OCI-LY3 (cell line): ENCODE data around the gene LRIF1.
A peak's percentile ranks its signal among the peaks of the same experiment; 100 is the strongest.

ENCODE experiments used
- H2AFZ ChIP-seq: fragments of 200-600, 300-600 bp; shearing (Covaris generic); 2 replicates; pipeline ENCODE4 v1.6.0; 2014; ENCODE audit warnings: antibody characterized with exemption, low read depth, low read length
- H3K27ac ChIP-seq: fragments of 200-600, 300-600 bp; sonication (generic); 2 replicates; pipeline ENCODE4 v1.5.1; 2014; ENCODE audit warnings: mild to moderate bottlenecking, low read length, moderate library complexity, mixed read lengths
- H3K27me3 ChIP-seq: fragments of 200-600, 300-600 bp; sonication (generic); 2 replicates; pipeline ENCODE4 v1.6.1; 2014; ENCODE audit warnings: low read depth, low read length, mixed read lengths
- H3K36me3 ChIP-seq: fragments of 200-600, 300-600 bp; sonication (generic); replicated peaks from 2 replicates; pipeline ENCODE3; 2014; ENCODE audit warnings: low read depth, low read length, mixed read lengths
- H3K4me1 ChIP-seq: fragments of 300-600, 200-600 bp; sonication (generic); 2 replicates; pipeline ENCODE4 v1.6.1; 2014; ENCODE audit warnings: low read length, mixed read lengths
- H3K4me2 ChIP-seq: fragments of 200-600, 300-600 bp; sonication (generic); 2 replicates; pipeline ENCODE4 v1.6.1; 2014; ENCODE audit warnings: low read length, mixed read lengths
- H3K4me3 ChIP-seq: fragments of 300-600, 200-600 bp; sonication (generic); 2 replicates; pipeline ENCODE4 v1.5.1; 2014; ENCODE audit warnings: antibody characterized with exemption, mild to moderate bottlenecking, low read length, moderate library complexity
- H3K79me2 ChIP-seq: fragments of 300-600, 200-600 bp; shearing (Covaris generic); 2 replicates; pipeline ENCODE4 v1.6.1; 2014; ENCODE audit warnings: mild to moderate bottlenecking, low read length, mixed read lengths
- H3K9ac ChIP-seq: fragments of 300-600, 200-600 bp; shearing (Covaris generic); 2 replicates; pipeline ENCODE4 v1.6.0; 2014; ENCODE audit warnings: mild to moderate bottlenecking, low read length, moderate library complexity
- H3K9me3 ChIP-seq: fragments of 200-600, 300-600 bp; shearing (Covaris generic); 2 replicates; pipeline ENCODE4 v1.6.1; 2014; ENCODE audit warnings: low read length, mixed read lengths; ENCODE audit not compliant: insufficient read depth
- H4K20me1 ChIP-seq: fragments of 200-600, 300-600 bp; sonication (generic); 2 replicates; pipeline ENCODE4 v1.6.1; 2016; ENCODE audit warnings: low read length, mixed read lengths; ENCODE audit not compliant: insufficient read depth
- CTCF ChIP-seq: fragments of 200-600, 300-600 bp; sonication (generic); IDR thresholded peaks from 2 replicates; pipeline ENCODE4 v1.5.1; 2014; ENCODE audit warnings: antibody characterized with exemption, low read length, low read depth
- EZH2phosphoT487 ChIP-seq: fragments of 200-600 bp; shearing (Covaris generic); IDR thresholded peaks from 2 replicates; pipeline ENCODE4 v1.6.1; 2018; ENCODE audit warnings: antibody characterized with exemption, mixed run types, low read depth

Gene LRIF1

GRCh38 chr1:110964455-110964903, 757 bp upstream of the LRIF1 start:
- Histone ChIP-seq H3K4me2 (peak overlapping the region; percentile 65), H3K9ac (peak overlapping the region; percentile 14; the same call in 1 of the 2 replicates), H4K20me1 (peaks cover 13% of the 10 kb centered on the region), H3K4me3 (peak overlapping the region; percentile 83), H3K27me3 (no peaks in the 10 kb centered on the region), H3K9me3 (no peaks in the 10 kb centered on the region), H3K36me3 (peaks cover 28% of the 10 kb centered on the region), H3K27ac (peak overlapping the region; percentile 69), H2AFZ (peak overlapping the region; percentile 90), H3K4me1 (peaks cover 25% of the 10 kb centered on the region), H3K79me2 (peaks cover 33% of the 10 kb centered on the region)
- TF ChIP-seq EZH2phosphoT487 (no peak), CTCF (no peak)

- Histone ChIP-seq H3K4me2 (peak overlapping the region; percentile 87), H3K9ac (peak overlapping the region; percentile 100), H3K79me2 (peaks cover 45% of the 10 kb centered on the region), H2AFZ (peak overlapping the region; percentile 96), H3K4me1 (peaks cover 25% of the 10 kb centered on the region), H3K4me3 (peak overlapping the region; percentile 99), H3K36me3 (peaks cover 32% of the 10 kb centered on the region), H3K27me3 (no peaks in the 10 kb centered on the region), H3K27ac (peak overlapping the region; percentile 97), H3K9me3 (no peaks in the 10 kb centered on the region), H4K20me1 (peaks cover 13% of the 10 kb centered on the region)
- no peak; the same call in 1 of the 2 replicates for TF ChIP-seq CTCF
- no peak for TF ChIP-seq EZH2phosphoT487
Observed at GRCh38 chr1:110962892-110963690, 631 bp downstream of the LRIF1 start.

GRCh38 chr1:110961902-110962301, 1.8 kb downstream of the LRIF1 start:
- Histone ChIP-seq H3K4me1 (peaks cover 25% of the 10 kb centered on the region), H3K27ac (no peak overlapping the region), H3K4me3 (0 out of 2 replicates have a peak overlapping the region, but pooled peaks have one; percentile 99), H3K27me3 (no peaks in the 10 kb centered on the region), H3K79me2 (peaks cover 53% of the 10 kb centered on the region), H2AFZ (no peak overlapping the region), H3K36me3 (peaks cover 38% of the 10 kb centered on the region), H3K9ac (no peak overlapping the region), H4K20me1 (peaks cover 19% of the 10 kb centered on the region), H3K4me2 (peak overlapping the region; percentile 87; the same call in 1 of the 2 replicates), H3K9me3 (no peaks in the 10 kb centered on the region)
- no peak for TF ChIP-seq EZH2phosphoT487

GRCh38 chr1:110960777-110961420, 2.8 kb downstream of the LRIF1 start:
- peaks cover 27% of the 10 kb centered on the region for H4K20me1 ChIP-seq
- no peaks in the 10 kb centered on the region for H3K27me3 ChIP-seq
- H3K4me2 ChIP-seq, result 0 out of 2 replicates have a peak overlapping the region, but pooled peaks have one; percentile 5
- no peak overlapping the region for H3K27ac ChIP-seq
- H3K79me2 ChIP-seq, result peaks cover 63% of the 10 kb centered on the region
- peaks cover 40% of the 10 kb centered on the region for H3K36me3 ChIP-seq
- H3K4me1 ChIP-seq, result peaks cover 29% of the 10 kb centered on the region
- no peak overlapping the region for H2AFZ ChIP-seq
- no peaks in the 10 kb centered on the region for H3K9me3 ChIP-seq
- 0 out of 2 replicates have a peak overlapping the region, but pooled peaks have one; percentile 8 for H3K4me3 ChIP-seq
- no peak overlapping the region for H3K9ac ChIP-seq
- TF ChIP-seq CTCF (no peak), EZH2phosphoT487 (no peak)
